GM21723 (cell line): ENCODE data around the gene PIK3R5.
"Not testable (repeated sequence)": the region's sequence is repeated elsewhere in the genome, so short reads cannot be mapped to it uniquely, and the experiment has no call there.

Experiments used
- ATAC-seq: cut with Tn5 transposase; IDR thresholded peaks from one replicate; pipeline ENCODE4 v1.9.1; 2021; ENCODE audit warnings: mild to moderate bottlenecking, moderate library complexity; ENCODE audit not compliant: unreplicated experiment

PIK3R5 gene

GRCh38 chr17:8965394-8966168 is at the start of gene PIK3R5:
PIK3R5 (minus strand) TSS chr17:8965707; CDS start chr17:8911494, 54,213 bp downstream.
- peak; percentile 79 for ATAC-seq

- ATAC-seq: no peak
Observed at GRCh38 chr17:9011001-9011400, 45.5 kb upstream of the PIK3R5 start.

- no peak for ATAC-seq
Observed at GRCh38 chr17:9009737-9010136, 44.2 kb upstream of the PIK3R5 start.

GRCh38 chr17:9009096-9009495 is 43.6 kb upstream of the PIK3R5 start:
- no peak for ATAC-seq

GRCh38 chr17:9007052-9007714 is 41.7 kb upstream of the PIK3R5 start:
- ATAC-seq: no peak

- no peak for ATAC-seq
Observed at GRCh38 chr17:9006175-9006767, 40.8 kb upstream of the PIK3R5 start.

GRCh38 chr17:9004961-9005285 is 39.4 kb upstream of the PIK3R5 start:
- ATAC-seq: no peak

- no peak for ATAC-seq
Observed at GRCh38 chr17:9004132-9004960, 38.8 kb upstream of the PIK3R5 start.

- no peak for ATAC-seq
Observed at GRCh38 chr17:9003355-9004131, 38.0 kb upstream of the PIK3R5 start.

- ATAC-seq: no peak
Observed at GRCh38 chr17:9002606-9003354, 37.3 kb upstream of the PIK3R5 start.

GRCh38 chr17:9002227-9002605 is 36.7 kb upstream of the PIK3R5 start:
- ATAC-seq: no peak

- no peak for ATAC-seq
Observed at GRCh38 chr17:9001559-9001958, 36.1 kb upstream of the PIK3R5 start.

GRCh38 chr17:8997994-8998628 is 32.6 kb upstream of the PIK3R5 start:
- ATAC-seq: peak; percentile 60

GRCh38 chr17:8995711-8996110 is 30.2 kb upstream of the PIK3R5 start:
- ATAC-seq: no peak

GRCh38 chr17:8994319-8994718 is 28.8 kb upstream of the PIK3R5 start:
- ATAC-seq: no peak

GRCh38 chr17:8991514-8992285 is 26.2 kb upstream of the PIK3R5 start:
- no peak for ATAC-seq

GRCh38 chr17:8988263-8988935 is 22.9 kb upstream of the PIK3R5 start:
- not testable (repeated sequence) for ATAC-seq

- ATAC-seq: no peak
Observed at GRCh38 chr17:8986295-8986694, 20.8 kb upstream of the PIK3R5 start.
